ENCODE measurements around the gene FXYD6. TPM values are rescaled to one million over a fixed set of nuclear protein-coding genes. Genes with fewer than 3 reads are reported as not detected.

Gene FXYD6
- total and polyA plus RNA-seq, 2 of the 8 experiments (the other 6 are each of a cell fraction or from before 2014, with no cell fraction given): 44.6 to 117 TPM

GRCh38 chr11:117918366-117919255, 42.2 kb upstream of the FXYD6 start:
- H3K56ac ChIP-seq (replicated peaks; ENCODE audit: insufficient read length, low read depth, low read length): no peak overlapping the region
- no peak overlapping the region for H2BK5ac ChIP-seq (ENCODE audit: low read depth, low read length)
- H2AK5ac ChIP-seq (ENCODE audit: low read depth, low read length): no peak overlapping the region
- WGBS, 2 experiments (ENCODE audit: extremely low coverage in 1 of 2, insufficient coverage in 1 of 2, insufficient read length in 1 of 2, insufficient replicate concordance in 2 of 2, low coverage in 1 of 2, low lambda C conversion rate in 2 of 2, missing lambda C conversion rate in 1 of 2): 90% methylated on average over 15 of the region's 17 CpGs; no CpG with 5 or more reads in 1 of the 2 experiments
- no peak overlapping the region for H3K4ac ChIP-seq (replicated peaks; ENCODE audit: insufficient read length, low read depth, low read length)
- H2BK15ac ChIP-seq (ENCODE audit: low read length): no peak overlapping the region
- H3K4me2 ChIP-seq (ENCODE audit: insufficient read depth in 1 of 2, low read depth in 2 of 2, low read length in 2 of 2): no peak overlapping the region
- no peak overlapping the region for H3K27ac ChIP-seq (ENCODE audit: low read depth, low read length)
- no peak overlapping the region for H3K18ac ChIP-seq (ENCODE audit: extremely low read depth, low read length)
- H4K8ac ChIP-seq (ENCODE audit: extremely low read depth, insufficient read depth, low read length): no peak overlapping the region
- no peaks in the 10 kb centered on the region for H3K9me3 ChIP-seq (ENCODE audit: insufficient read depth in 2 of 2, low read depth in 1 of 2, low read length in 1 of 2)
- H2BK120ac ChIP-seq (replicated peaks; ENCODE audit: low read depth, low read length): no peak overlapping the region
- no peak overlapping the region for H3K23ac ChIP-seq (ENCODE audit: insufficient read length)
- no peaks in the 10 kb centered on the region for H3K23me2 ChIP-seq (ENCODE audit: low read depth, low read length)
- H2AFZ ChIP-seq (ENCODE audit: low read length): no peak overlapping the region
- H4K20me1 ChIP-seq (replicated peaks in 1 of 2; ENCODE audit: control insufficient read depth in 1 of 2, insufficient read depth in 2 of 2, low read length in 2 of 2): peaks cover 0 to 2% of the 10 kb centered on the region in 2 experiments
- no peak for DNase-seq (ENCODE audit: low read depth in 1 of 2, low spot score in 2 of 2)
- H4K5ac ChIP-seq (ENCODE audit: insufficient read length, low read depth, low read length): no peak overlapping the region
- H3K79me2 ChIP-seq (ENCODE audit: control insufficient read depth in 1 of 2, insufficient read depth in 2 of 2, low read length in 2 of 2): no peaks in the 10 kb centered on the region
- no peak overlapping the region for H3K14ac ChIP-seq (ENCODE audit: insufficient read length)
- TF ChIP-seq, protein P1, sequence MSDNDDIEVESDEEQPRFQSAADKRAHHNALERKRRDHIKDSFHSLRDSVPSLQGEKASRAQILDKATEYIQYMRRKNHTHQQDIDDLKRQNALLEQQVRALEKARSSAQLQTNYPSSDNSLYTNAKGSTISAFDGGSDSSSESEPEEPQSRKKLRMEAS (IDR thresholded peaks at IDR 0.05): no peak
- TF ChIP-seq CHD1 (IDR thresholded peaks at IDR 0.05; ENCODE audit: low read depth, low read length) (no peak), ZNF274 (IDR thresholded peaks at IDR 0.05; ENCODE audit: borderline replicate concordance, extremely low read depth, low read length) (no peak), CBX8 (IDR thresholded peaks at IDR 0.05; ENCODE audit: borderline replicate concordance, low read depth, low read length) (no peak), RXRA (IDR thresholded peaks at IDR 0.05; ENCODE audit: insufficient read depth, low read depth, low read length) (no peak)
- no peaks in the 10 kb centered on the region for H3K79me1 ChIP-seq (ENCODE audit: low read depth, low read length)
- POLR2A ChIA-PET (ENCODE audit: partially characterized antibody): no interaction called here
- no peak overlapping the region for H4K91ac ChIP-seq (replicated peaks; ENCODE audit: insufficient read length, low read length)
- H3K9ac ChIP-seq (replicated peaks in 1 of 4; ENCODE audit: extremely low read depth in 1 of 4, low read depth in 3 of 4, low read length in 3 of 4): no peak overlapping the region
- no peaks in the 10 kb centered on the region for H3K36me3 ChIP-seq (ENCODE audit: control insufficient read depth in 2 of 4, insufficient read depth in 4 of 4, low read length in 3 of 4)
- FAIRE-seq: no peak
- CTCF ChIA-PET (ENCODE audit: partially characterized antibody): interaction anchor here (0.8 to 14.8 kb wide), 8 partner anchors 10 to 111 kb away, joined by 3 to 143 read pairs (median 4); no protein-coding TSS in a partner anchor
- H2BK20ac ChIP-seq (ENCODE audit: low read length): no peak overlapping the region
- no peaks in the 10 kb centered on the region; a peak in 1 of 7 replicates for H3K4me1 ChIP-seq (replicated peaks in 1 of 4; ENCODE audit: control insufficient read depth in 3 of 4, insufficient read depth in 4 of 4, low read length in 3 of 4)
- H3K27me3 ChIP-seq (replicated peaks in 1 of 4; ENCODE audit: control insufficient read depth in 3 of 4, extremely low read depth in 1 of 4, insufficient read depth in 3 of 4, low read length in 3 of 4): no peaks in the 10 kb centered on the region
- H3K4me3 ChIP-seq (ENCODE audit: extremely low read depth in 1 of 4, insufficient read depth in 2 of 4, low read depth in 3 of 4, low read length in 4 of 4): no peak overlapping the region
- H2BK12ac ChIP-seq (ENCODE audit: low read depth, low read length): no peak overlapping the region
